Vagina (tissue), 2 donors: ENCODE data around the gene VTCN1. TPM values are rescaled to one million over a fixed set of nuclear protein-coding genes. Genes with fewer than 3 reads are reported as not detected.

Source experiments
- DNase-seq, 2 donors: peaks; one replicate each; pipeline ENCODE4 v3.0.0-alpha.2; 2017; ENCODE audit errors: extremely low spot score in 2 of 2
- H3K27ac ChIP-seq: fragments of 200-600 bp; sonication (generic); one replicate; pipeline ENCODE4 v1.5.1; 2019
- H3K27me3 ChIP-seq: fragments of 200-600 bp; sonication (generic); one replicate; pipeline ENCODE4 v1.5.1; 2019
- H3K36me3 ChIP-seq, 2 donors: fragments of 200-600 bp; sonication (generic); one replicate each; pipeline ENCODE4 v1.5.1; 2017 to 2019
- H3K4me1 ChIP-seq: fragments of 200-600 bp; sonication (generic); one replicate; pipeline ENCODE4 v1.5.1; 2019
- H3K4me3 ChIP-seq, 2 donors: fragments of 200-600 bp; sonication (generic); 1 replicate in 1 of 2; 2 replicates in 1 of 2; pipeline ENCODE4 v1.5.1; 2016 to 2019
- H3K9me3 ChIP-seq: fragments of 200-600 bp; sonication (generic); one replicate; pipeline ENCODE4 v1.5.1; 2019
- POLR2A ChIP-seq, 2 donors: fragments of 450-650 bp; IDR thresholded peaks; one replicate each; pipeline ENCODE4 v1.6.1; 2017; ENCODE audit warnings: antibody characterized with exemption in 2 of 2, mild to moderate bottlenecking in 2 of 2, moderate library complexity in 2 of 2
- POLR2AphosphoS5 ChIP-seq, 2 donors: sonication (generic); formaldehyde crosslinking; IDR thresholded peaks; one replicate each; pipeline ENCODE4 v1.9.0; 2017; ENCODE audit warnings: antibody characterized with exemption in 2 of 2, mild to moderate bottlenecking in 2 of 2, low read depth in 1 of 2; ENCODE audit not compliant: insufficient read depth in 1 of 2
- intact Hi-C: fragments of 100-400 bp; cut with DNase I; formaldehyde crosslinking; loops from one replicate; pipeline ENCODE4 v1.15.1; 2023
- total RNA-seq: library from RNA; depleted of rRNA; stranded (reverse); fragments of >200 nt; gene quantifications from one replicate; pipeline ENCODE4 v1.2.3, GENCODE V29; 2016
- TF ChIP-seq, protein P1 (sequence below), 3 experiments: fragments of 450-650 bp in 2 of 3; fragments of 200-600 bp in 1 of 3; sonication (generic) in 1 of 3; IDR thresholded peaks; one replicate each; pipeline ENCODE4 v1.5.1; 2017 to 2019; ENCODE audit warnings: antibody characterized with exemption in 3 of 3, mild to moderate bottlenecking in 2 of 3, moderate library complexity in 2 of 3

The VTCN1 gene
- total RNA-seq, 1 donor from 2014 or later: not detected

DNA sequence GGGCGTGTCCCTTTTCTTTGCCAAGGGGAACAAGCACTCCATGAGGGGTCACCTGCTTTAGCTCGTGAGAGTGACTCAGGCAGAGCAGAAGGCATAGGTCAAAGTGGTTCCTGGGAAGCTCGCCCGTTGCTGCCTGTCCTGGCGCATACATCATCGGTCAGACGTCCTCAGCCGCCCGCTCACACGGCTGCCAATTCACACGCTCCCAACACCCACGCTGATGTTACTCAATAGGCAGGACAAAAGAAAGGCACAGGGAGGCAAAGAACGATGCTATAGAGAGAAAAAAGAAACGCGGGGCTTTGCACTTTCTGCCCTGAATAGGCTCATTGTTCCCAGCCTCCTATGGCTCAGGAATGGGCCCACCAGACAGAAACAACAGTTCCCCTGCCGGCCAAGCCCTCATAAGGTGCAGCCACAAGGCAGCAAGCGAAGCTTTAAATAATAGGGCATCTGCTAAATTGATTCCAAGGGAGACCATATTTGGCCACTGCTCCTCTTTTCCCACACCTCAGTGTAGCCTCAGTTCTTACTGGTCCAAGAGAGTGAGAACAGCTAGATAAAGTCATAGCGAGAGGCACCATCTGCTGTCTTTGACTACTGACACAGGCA is 38.7 kb downstream of the VTCN1 start:
- intact Hi-C loops: no loop called here
- Histone ChIP-seq H3K27ac (no peak overlapping the region), H3K9me3 (no peaks in the 10 kb centered on the region), H3K4me1 (no peaks in the 10 kb centered on the region), H3K27me3 (no peaks in the 10 kb centered on the region), H3K4me3 (no peak overlapping the region), H3K36me3 (no peaks in the 10 kb centered on the region)
- TF ChIP-seq, protein P1, sequence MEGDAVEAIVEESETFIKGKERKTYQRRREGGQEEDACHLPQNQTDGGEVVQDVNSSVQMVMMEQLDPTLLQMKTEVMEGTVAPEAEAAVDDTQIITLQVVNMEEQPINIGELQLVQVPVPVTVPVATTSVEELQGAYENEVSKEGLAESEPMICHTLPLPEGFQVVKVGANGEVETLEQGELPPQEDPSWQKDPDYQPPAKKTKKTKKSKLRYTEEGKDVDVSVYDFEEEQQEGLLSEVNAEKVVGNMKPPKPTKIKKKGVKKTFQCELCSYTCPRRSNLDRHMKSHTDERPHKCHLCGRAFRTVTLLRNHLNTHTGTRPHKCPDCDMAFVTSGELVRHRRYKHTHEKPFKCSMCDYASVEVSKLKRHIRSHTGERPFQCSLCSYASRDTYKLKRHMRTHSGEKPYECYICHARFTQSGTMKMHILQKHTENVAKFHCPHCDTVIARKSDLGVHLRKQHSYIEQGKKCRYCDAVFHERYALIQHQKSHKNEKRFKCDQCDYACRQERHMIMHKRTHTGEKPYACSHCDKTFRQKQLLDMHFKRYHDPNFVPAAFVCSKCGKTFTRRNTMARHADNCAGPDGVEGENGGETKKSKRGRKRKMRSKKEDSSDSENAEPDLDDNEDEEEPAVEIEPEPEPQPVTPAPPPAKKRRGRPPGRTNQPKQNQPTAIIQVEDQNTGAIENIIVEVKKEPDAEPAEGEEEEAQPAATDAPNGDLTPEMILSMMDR (IDR thresholded peaks at IDR 0.05): no peak
- TF ChIP-seq POLR2AphosphoS5 (IDR thresholded peaks at IDR 0.05; ENCODE audit: insufficient read depth in 1 of 2, low read depth in 1 of 2): peak in 1 of 2 donors; percentile 38
- no peak for TF ChIP-seq POLR2A (IDR thresholded peaks at IDR 0.05)
- DNase-seq: no peak

DNA sequence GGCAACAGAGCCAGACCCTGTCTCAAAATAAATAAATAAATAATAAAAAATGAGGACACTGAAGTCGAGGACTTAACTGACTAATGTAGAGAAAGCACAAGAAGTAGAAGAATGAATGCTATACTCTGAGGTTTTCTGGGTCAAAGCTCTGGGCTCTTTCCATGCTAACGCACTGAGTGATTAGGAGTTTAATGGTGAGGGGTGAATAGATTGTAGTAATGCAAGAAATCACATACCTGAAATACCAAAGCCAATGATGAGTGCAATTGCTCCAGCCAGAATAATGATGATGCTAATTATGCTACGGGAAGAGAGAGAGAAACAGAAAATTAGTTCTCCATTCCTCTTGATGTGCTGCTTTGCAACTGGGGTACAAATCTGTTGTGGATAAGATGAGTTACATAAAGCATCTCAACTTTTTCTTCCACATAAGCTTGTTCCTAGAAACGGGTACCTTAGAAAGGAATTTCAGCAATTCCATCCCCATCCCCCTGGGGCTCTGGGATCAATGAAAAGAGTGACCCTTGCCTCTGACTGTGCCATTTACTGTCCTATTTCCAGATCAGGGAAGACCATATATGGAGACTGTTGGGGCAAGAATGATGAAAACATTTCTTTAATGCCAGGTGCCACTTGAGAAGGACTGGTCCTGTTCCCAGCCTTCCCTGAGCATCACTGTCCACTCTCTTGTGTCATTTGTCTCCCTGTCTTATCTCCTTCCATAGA is 40.7 kb downstream of the VTCN1 start:
- Histone ChIP-seq H3K27me3 (no peaks in the 10 kb centered on the region), H3K36me3 (no peaks in the 10 kb centered on the region), H3K4me1 (no peaks in the 10 kb centered on the region), H3K9me3 (no peaks in the 10 kb centered on the region), H3K27ac (no peak overlapping the region), H3K4me3 (no peak overlapping the region)
- intact Hi-C loops: no loop called here
- DNase-seq: no peak
- no peak for TF ChIP-seq POLR2A (IDR thresholded peaks at IDR 0.05)
- TF ChIP-seq, protein P1 (IDR thresholded peaks at IDR 0.05): no peak
- no peak for TF ChIP-seq POLR2AphosphoS5 (IDR thresholded peaks at IDR 0.05; ENCODE audit: insufficient read depth in 1 of 2, low read depth in 1 of 2)

DNA sequence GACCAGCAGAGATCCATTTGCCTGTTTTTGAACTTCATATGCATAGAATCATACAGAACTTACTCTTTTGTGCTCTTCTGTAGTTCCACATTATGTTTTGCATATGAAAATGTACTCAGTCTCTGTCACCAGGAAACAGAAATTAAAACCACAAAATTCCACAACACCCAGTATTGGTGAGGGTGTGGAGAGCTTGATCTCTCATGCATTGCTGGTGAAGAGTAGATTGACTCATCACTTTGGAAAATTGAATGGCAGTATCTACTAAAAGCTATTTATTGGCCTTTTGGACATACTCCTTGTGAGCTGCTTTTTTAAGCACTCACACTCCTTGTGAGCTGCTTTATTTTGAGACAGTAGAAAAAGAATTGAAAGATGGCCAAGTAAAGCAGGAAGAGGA is 43.3 kb downstream of the VTCN1 start:
- intact Hi-C loops: no loop called here
- H3K36me3 ChIP-seq: no peaks in the 10 kb centered on the region
- no peak for DNase-seq
- H3K9me3 ChIP-seq: no peaks in the 10 kb centered on the region
- H3K4me1 ChIP-seq: no peaks in the 10 kb centered on the region
- H3K27me3 ChIP-seq: no peaks in the 10 kb centered on the region
- TF ChIP-seq, protein P1 (IDR thresholded peaks at IDR 0.05): no peak
- no peak for TF ChIP-seq POLR2A (IDR thresholded peaks at IDR 0.05)
- no peak for TF ChIP-seq POLR2AphosphoS5 (IDR thresholded peaks at IDR 0.05; ENCODE audit: insufficient read depth in 1 of 2, low read depth in 1 of 2)
- no peak overlapping the region for H3K27ac ChIP-seq
- no peak overlapping the region for H3K4me3 ChIP-seq

DNA sequence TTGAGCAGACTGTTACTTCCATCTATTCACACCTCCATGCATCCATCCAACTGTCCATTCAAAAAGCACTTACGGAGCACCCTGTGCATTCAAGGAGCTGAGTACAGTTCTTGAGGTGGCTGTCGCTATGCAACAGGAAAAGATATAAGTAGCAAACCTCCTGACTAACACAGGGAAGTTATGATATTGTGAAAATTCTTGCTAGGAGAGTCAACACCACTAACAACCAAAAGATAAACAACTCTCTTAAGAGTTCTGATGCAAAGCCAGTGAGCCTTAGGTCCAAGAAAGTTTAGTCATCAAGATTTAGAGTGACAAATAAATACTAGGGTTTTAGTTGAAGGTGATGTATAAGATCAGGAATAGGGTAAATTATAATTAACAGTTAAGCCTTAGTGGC is 44.7 kb downstream of the VTCN1 start:
- TF ChIP-seq POLR2A (IDR thresholded peaks at IDR 0.05) (no peak), POLR2AphosphoS5 (IDR thresholded peaks at IDR 0.05; ENCODE audit: insufficient read depth in 1 of 2, low read depth in 1 of 2) (no peak)
- TF ChIP-seq, protein P1 (IDR thresholded peaks at IDR 0.05): no peak
- Histone ChIP-seq H3K9me3 (no peaks in the 10 kb centered on the region), H3K27me3 (no peaks in the 10 kb centered on the region), H3K4me1 (no peaks in the 10 kb centered on the region), H3K27ac (no peak overlapping the region), H3K4me3 (no peak overlapping the region), H3K36me3 (no peaks in the 10 kb centered on the region)
- no peak for DNase-seq
- intact Hi-C loops: no loop called here

DNA sequence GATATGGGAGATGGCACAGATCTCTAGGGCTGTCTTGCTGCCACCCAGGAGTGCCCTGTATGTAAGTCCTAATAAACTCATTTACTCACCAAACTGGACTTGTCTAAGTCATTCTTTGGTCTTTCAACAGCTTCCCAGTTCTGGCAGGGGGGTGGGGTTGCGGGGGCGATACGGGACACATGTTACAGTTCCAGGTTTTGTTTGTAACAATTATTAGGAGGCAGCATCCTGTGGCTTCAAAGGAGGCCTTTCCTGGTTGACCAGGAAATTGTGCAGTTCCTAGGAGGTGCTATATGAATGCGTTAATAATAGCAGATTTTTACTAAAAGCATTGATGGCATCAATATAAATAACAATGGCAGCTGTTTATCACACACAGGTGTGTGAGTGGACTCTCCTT is 46.5 kb downstream of the VTCN1 start:
- no peak overlapping the region for H3K27ac ChIP-seq
- no peak for TF ChIP-seq POLR2A (IDR thresholded peaks at IDR 0.05)
- TF ChIP-seq, protein P1 (IDR thresholded peaks at IDR 0.05): no peak
- TF ChIP-seq POLR2AphosphoS5 (IDR thresholded peaks at IDR 0.05; ENCODE audit: insufficient read depth in 1 of 2, low read depth in 1 of 2): no peak
- no peaks in the 10 kb centered on the region for H3K36me3 ChIP-seq
- no peaks in the 10 kb centered on the region for H3K4me1 ChIP-seq
- H3K4me3 ChIP-seq: no peak overlapping the region
- intact Hi-C loops: no loop called here
- H3K9me3 ChIP-seq: no peaks in the 10 kb centered on the region
- H3K27me3 ChIP-seq: no peaks in the 10 kb centered on the region
- no peak for DNase-seq
